ENCODE measurements around the gene ARL6IP4. TPM values are rescaled to one million over a fixed set of nuclear protein-coding genes. Genes with fewer than 3 reads are reported as not detected.

Gene ARL6IP4
- total RNA-seq, 1 donor from 2014 or later: 160 TPM

Other genes with a start within 250 kb of the ARL6IP4 start
- under 0.01 TPM in 1 of 2 replicates, not detected in the other for gene HCAR1, start 249.8 kb upstream of the ARL6IP4 start, total RNA-seq
- 25.6 and 27.7 TPM in 2 replicates for gene DENR, start 227.9 kb upstream of the ARL6IP4 start, total RNA-seq
- 0.22 and 0.40 TPM in 2 replicates for gene CCDC62, start 206.1 kb upstream of the ARL6IP4 start, total RNA-seq
- 28.2 and 49.5 TPM in 2 replicates for gene HIP1R, start 145.2 kb upstream of the ARL6IP4 start, total RNA-seq
- gene VPS37B, start 84.6 kb upstream of the ARL6IP4 start, total RNA-seq: 9.1 and 9.6 TPM in 2 replicates
- 5.0 TPM in 2 replicates for gene ABCB9, start 14.2 kb upstream of the ARL6IP4 start, total RNA-seq
- 7.2 and 9.1 TPM in 2 replicates for gene OGFOD2, start 5.4 kb upstream of the ARL6IP4 start, total RNA-seq
- gene PITPNM2, start 170.4 kb downstream of the ARL6IP4 start, total RNA-seq: 3.9 and 4.4 TPM in 2 replicates